NCI-H2171 (cell line): ENCODE measurements around the gene ANKRD63.
A peak's percentile ranks its signal among the peaks of the same experiment; 100 is the strongest.

Experiments
- DNase-seq: peaks from one replicate; lab custom pipeline; 2025; lab: John Stamatoyannopoulos, UW

ANKRD63 gene

GRCh38 chr15:40257656-40258450, 25.0 kb downstream of the ANKRD63 start:
- no peak for DNase-seq

GRCh38 chr15:40256638-40257235, 26.1 kb downstream of the ANKRD63 start:
- no peak for DNase-seq

GRCh38 chr15:40255033-40255432, 27.8 kb downstream of the ANKRD63 start:
- no peak for DNase-seq

- no peak for DNase-seq
These were observed 28.4 kb downstream of the ANKRD63 start for GRCh38 chr15:40254452-40254851.

- DNase-seq, result no peak
These were observed 29.6 kb downstream of the ANKRD63 start for GRCh38 chr15:40253167-40253790.

- peak; percentile 68 for DNase-seq
These were observed 30.3 kb downstream of the ANKRD63 start for GRCh38 chr15:40252438-40253166.

- no peak for DNase-seq
These were observed 30.8 kb downstream of the ANKRD63 start for GRCh38 chr15:40252141-40252437.

GRCh38 chr15:40251486-40252140, 31.3 kb downstream of the ANKRD63 start:
- DNase-seq, result no peak

GRCh38 chr15:40250771-40251483, 31.9 kb downstream of the ANKRD63 start:
- DNase-seq, result no peak

- DNase-seq, result no peak
These were observed 32.6 kb downstream of the ANKRD63 start for GRCh38 chr15:40250304-40250656.

GRCh38 chr15:40249477-40250303, 33.2 kb downstream of the ANKRD63 start:
- DNase-seq, result no peak

- peak; percentile 19 for DNase-seq
These were observed 34.7 kb downstream of the ANKRD63 start for GRCh38 chr15:40248006-40248783.

GRCh38 chr15:40247406-40247971, 35.4 kb downstream of the ANKRD63 start:
- no peak for DNase-seq

GRCh38 chr15:40246496-40247280, 36.2 kb downstream of the ANKRD63 start:
- DNase-seq, result no peak

- DNase-seq, result no peak
These were observed 37.0 kb downstream of the ANKRD63 start for GRCh38 chr15:40245666-40246450.

GRCh38 chr15:40244961-40245523, 37.8 kb downstream of the ANKRD63 start:
- no peak for DNase-seq

- no peak for DNase-seq
These were observed 39.6 kb downstream of the ANKRD63 start for GRCh38 chr15:40243126-40243810.
